Pulmonary artery endothelial cell (primary cell): ENCODE results near the gene GUK1. TPM values are rescaled to one million over a fixed set of nuclear protein-coding genes. Genes with fewer than 3 reads are reported as not detected.

Experiments
- DNase-seq: peaks from one replicate; pipeline ENCODE4 v3.0.0-alpha.2; 2011; ENCODE audit warnings: low read depth, low spot score
- total RNA-seq: library from RNA; depleted of rRNA; stranded (reverse); fragments of >200 nt; gene quantifications from 2 replicates; pipeline ENCODE4 v1.2.3, GENCODE V29; 2014

The GUK1 gene
- total RNA-seq, 1 donor from 2014 or later = 489 TPM

- DNase-seq = no peak
Measured at GRCh38 chr1:228149406-228150119, 9.5 kb downstream of the GUK1 start, which contains the start of gene GJC2. Gene GJC2, plus strand, starts transcription at chr1:228149930. Its CDS starts 7,829 bp downstream, at chr1:228157759.

- no peak for DNase-seq
Measured at GRCh38 chr1:228150120-228150460, 10.0 kb downstream of the GUK1 start.

- DNase-seq = no peak
Measured at GRCh38 chr1:228150461-228151179, 10.5 kb downstream of the GUK1 start.

GRCh38 chr1:228151180-228151925, 11.3 kb downstream of the GUK1 start:
- no peak for DNase-seq

GRCh38 chr1:228152097-228152917, 12.2 kb downstream of the GUK1 start:
- DNase-seq = no peak

GRCh38 chr1:228152918-228153258, 12.8 kb downstream of the GUK1 start:
- no peak for DNase-seq

GRCh38 chr1:228154021-228154669, 14.1 kb downstream of the GUK1 start:
- DNase-seq = no peak

- DNase-seq = no peak
Measured at GRCh38 chr1:228154670-228155571, 14.8 kb downstream of the GUK1 start.

- no peak for DNase-seq
Measured at GRCh38 chr1:228155596-228156514, 15.8 kb downstream of the GUK1 start.

- DNase-seq = no peak
Measured at GRCh38 chr1:228156515-228156881, 16.4 kb downstream of the GUK1 start.

- DNase-seq = no peak
Measured at GRCh38 chr1:228156941-228157728, 17.1 kb downstream of the GUK1 start.

GRCh38 chr1:228157729-228158126, 17.6 kb downstream of the GUK1 start:
- DNase-seq = no peak

- no peak for DNase-seq
Measured at GRCh38 chr1:228158151-228159007, 18.3 kb downstream of the GUK1 start.

GRCh38 chr1:228159008-228159665, 19.1 kb downstream of the GUK1 start:
- DNase-seq = no peak

GRCh38 chr1:228160201-228160761, 20.2 kb downstream of the GUK1 start:
- DNase-seq = no peak

GRCh38 chr1:228161362-228161761, 21.3 kb downstream of the GUK1 start:
- no peak for DNase-seq
